SK-N-MC (cell line): ENCODE measurements around the gene INPP1.
"Not testable (repeated sequence)": the region's sequence is repeated elsewhere in the genome, so short reads cannot be mapped to it uniquely, and the experiment has no call there.

ENCODE experiments used
- DNase-seq: peaks from one replicate; pipeline ENCODE4 v3.0.0-alpha.2; 2011; ENCODE audit warnings: low read depth, low spot score
- H3K27ac ChIP-seq: fragments of 200-600 bp; sonication (generic); 2 replicates; pipeline ENCODE4 v1.5.1; 2016; ENCODE audit warnings: mixed run types
- H3K36me3 ChIP-seq: fragments of 200-600 bp; sonication (generic); 2 replicates; pipeline ENCODE4 v1.6.1; 2017; ENCODE audit warnings: antibody characterized with exemption, low read length, mixed read lengths; ENCODE audit not compliant: insufficient read depth
- H3K4me3 ChIP-seq: fragments of 200-600 bp; sonication (generic); 2 replicates; pipeline ENCODE4 v1.5.1; 2016
- H3K9ac ChIP-seq: fragments of 200-600 bp; sonication (generic); 2 replicates; pipeline ENCODE4 v1.8.0; 2017; ENCODE audit warnings: mixed run types, mixed read lengths; ENCODE audit not compliant: insufficient read length
- H3K9me3 ChIP-seq: fragments of 200-600 bp; sonication (generic); 2 replicates; pipeline ENCODE4 v1.6.1; 2017; ENCODE audit warnings: low read depth, mild to moderate bottlenecking, antibody characterized with exemption, low read length, moderate library complexity, mixed read lengths
- EZH2 ChIP-seq: fragments of 200-600 bp; sonication (generic); IDR thresholded peaks from one replicate; pipeline ENCODE4 v1.6.1; 2017; ENCODE audit warnings: antibody characterized with exemption
- FOXP2 ChIP-seq: optimal IDR thresholded peaks from 2 replicates; pipeline ENCODE3; 2011; ENCODE audit warnings: mild to moderate bottlenecking, moderate library complexity; ENCODE audit not compliant: insufficient read depth; ENCODE audit errors: extremely low read length, control extremely low read depth
- POLR2AphosphoS5 ChIP-seq: IDR thresholded peaks from 2 replicates; pipeline ENCODE4 v1.6.1; 2012; ENCODE audit warnings: mild to moderate bottlenecking, low read depth, low read length, borderline replicate concordance

Gene INPP1

DNA sequence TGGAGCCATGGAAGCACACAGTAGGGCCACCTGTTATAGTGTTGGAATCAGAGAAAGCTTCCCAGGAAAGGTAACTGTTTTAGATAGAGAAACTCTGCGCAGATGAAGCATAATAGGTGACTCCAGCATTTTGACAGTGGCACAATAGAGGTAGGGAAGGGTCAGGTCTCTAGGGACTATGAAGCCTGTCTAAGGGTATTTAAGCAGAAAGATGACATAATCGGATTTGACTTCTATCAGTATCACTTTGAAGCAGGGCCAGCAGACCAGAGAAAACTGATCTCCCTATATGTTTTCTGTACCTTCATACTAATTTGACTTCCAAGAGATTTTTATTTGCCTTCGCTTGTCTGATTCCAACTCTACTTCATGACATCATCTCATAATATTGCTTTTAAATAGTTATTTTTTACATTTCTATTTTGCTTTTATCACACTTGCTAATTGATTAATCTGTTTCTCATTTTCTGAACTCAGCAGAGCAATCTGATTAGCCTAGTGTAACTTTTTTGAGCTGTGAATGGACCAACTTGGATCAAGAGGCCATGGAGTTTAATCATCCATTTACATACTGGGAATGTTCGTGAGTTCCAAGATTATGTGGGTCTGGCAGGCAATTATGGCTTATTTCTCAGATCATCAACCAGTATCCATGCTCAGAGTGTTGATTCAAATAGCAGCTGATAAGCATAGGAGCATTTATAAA is 15.4 kb upstream of the INPP1 start:
- H3K36me3 ChIP-seq, result no peaks in the 10 kb centered on the region
- H3K9ac ChIP-seq, result no peak overlapping the region
- H3K9me3 ChIP-seq, result no peaks in the 10 kb centered on the region
- H3K4me3 ChIP-seq, result no peak overlapping the region
- DNase-seq, result no peak
- TF ChIP-seq EZH2 (no peak), FOXP2 (no peak), POLR2AphosphoS5 (no peak)
- H3K27ac ChIP-seq, result no peak overlapping the region

DNA sequence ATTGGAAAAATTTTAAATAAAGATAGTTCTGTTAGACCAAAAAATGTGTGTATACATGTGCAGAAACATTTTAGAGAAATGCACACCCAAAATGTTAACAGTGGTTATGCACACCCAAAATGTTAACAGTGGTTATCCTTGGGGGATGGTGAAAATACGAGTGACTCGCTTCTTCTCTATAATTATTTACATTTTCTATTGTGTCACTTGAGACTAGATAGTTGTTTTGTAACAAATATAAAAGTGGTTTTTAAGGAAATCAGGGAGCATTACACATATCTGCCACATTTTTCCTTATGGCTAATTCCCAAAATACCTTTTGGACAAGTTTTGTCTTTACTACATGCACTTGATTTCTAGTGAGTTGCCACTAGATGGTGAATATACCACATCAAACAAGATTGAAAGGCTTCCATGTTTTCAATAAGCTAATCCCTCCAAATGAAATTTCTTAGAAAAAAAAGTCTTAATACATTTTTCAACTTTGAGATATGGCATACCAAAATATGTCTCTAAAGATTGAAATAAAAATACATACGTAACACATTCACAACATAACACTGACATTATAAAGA is 14.7 kb upstream of the INPP1 start:
- Histone ChIP-seq H3K9ac (no peak overlapping the region), H3K36me3 (no peaks in the 10 kb centered on the region), H3K27ac (no peak overlapping the region), H3K4me3 (no peak overlapping the region), H3K9me3 (no peaks in the 10 kb centered on the region)
- DNase-seq, result no peak
- no peak for TF ChIP-seq FOXP2
- no peak for TF ChIP-seq POLR2AphosphoS5
- TF ChIP-seq EZH2, result no peak

- Histone ChIP-seq H3K9me3 (no peaks in the 10 kb centered on the region), H3K9ac (no peak overlapping the region), H3K4me3 (no peak overlapping the region), H3K36me3 (no peaks in the 10 kb centered on the region), H3K27ac (no peak overlapping the region)
- no peak for TF ChIP-seq FOXP2
- TF ChIP-seq POLR2AphosphoS5, result no peak
- no peak for TF ChIP-seq EZH2
- DNase-seq, result no peak
Measured at GRCh38 chr2:190333395-190333794, 10.0 kb upstream of the INPP1 start.

DNA sequence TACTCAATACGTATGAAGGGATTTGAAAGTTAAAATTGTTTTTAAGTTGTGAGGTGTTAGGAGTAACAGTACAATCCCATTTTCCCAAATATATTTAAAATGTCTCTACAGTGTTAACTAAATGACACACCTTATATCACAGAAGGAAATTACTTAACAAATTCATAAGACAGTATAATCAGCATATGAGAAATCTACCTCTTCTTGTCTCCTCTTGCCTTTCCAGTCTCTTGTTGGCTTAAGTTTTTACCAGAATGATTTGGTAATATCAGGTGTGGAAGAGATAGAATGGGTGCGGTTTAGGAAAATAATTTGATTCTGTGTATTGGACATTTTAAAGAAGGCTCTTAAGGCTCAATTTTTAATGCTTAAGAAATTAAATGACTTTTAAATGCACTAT is 9.5 kb upstream of the INPP1 start:
- Histone ChIP-seq H3K4me3 (no peak overlapping the region), H3K27ac (no peak overlapping the region), H3K9me3 (no peaks in the 10 kb centered on the region), H3K9ac (no peak overlapping the region), H3K36me3 (no peaks in the 10 kb centered on the region)
- TF ChIP-seq POLR2AphosphoS5 (no peak), FOXP2 (no peak), EZH2 (no peak)
- no peak for DNase-seq

DNA sequence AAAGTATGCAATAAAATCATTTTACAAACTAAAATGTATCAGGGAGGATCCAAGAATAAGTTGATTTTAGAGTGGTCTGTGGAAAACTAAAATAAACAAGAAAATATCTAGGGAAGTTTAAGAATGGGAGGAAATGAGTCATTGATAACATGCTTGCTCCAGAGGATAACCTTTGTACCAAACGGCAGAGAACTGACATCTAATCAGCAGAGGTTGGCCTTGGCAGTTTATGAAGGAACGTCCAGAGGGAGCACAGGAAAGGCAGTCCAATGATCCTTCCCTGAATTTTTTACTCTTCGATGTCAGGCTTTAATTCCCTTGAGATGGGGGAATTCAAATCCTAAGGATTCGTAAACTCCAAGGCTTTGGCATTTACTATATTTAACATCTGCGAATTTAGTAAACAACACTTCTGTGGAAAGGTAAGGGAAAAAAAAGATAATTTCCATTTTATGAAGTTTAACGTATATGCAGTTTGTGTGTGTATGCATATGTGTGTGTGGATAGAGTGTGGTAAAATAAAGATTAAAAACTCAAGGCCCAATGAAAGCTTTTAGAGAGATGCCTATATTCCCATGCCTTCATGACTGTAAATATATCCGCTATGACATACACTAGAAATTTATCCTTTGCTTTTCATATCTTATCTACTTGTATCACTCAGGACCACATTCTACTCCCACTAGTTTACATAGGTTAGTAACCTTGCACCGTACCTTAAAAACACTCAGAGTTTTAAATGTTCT is 8.7 kb upstream of the INPP1 start:
- Histone ChIP-seq H3K9ac (no peak overlapping the region), H3K36me3 (no peaks in the 10 kb centered on the region), H3K27ac (no peak overlapping the region), H3K4me3 (no peak overlapping the region), H3K9me3 (no peaks in the 10 kb centered on the region)
- no peak for TF ChIP-seq FOXP2
- TF ChIP-seq POLR2AphosphoS5, result no peak
- TF ChIP-seq EZH2, result no peak
- DNase-seq, result no peak

DNA sequence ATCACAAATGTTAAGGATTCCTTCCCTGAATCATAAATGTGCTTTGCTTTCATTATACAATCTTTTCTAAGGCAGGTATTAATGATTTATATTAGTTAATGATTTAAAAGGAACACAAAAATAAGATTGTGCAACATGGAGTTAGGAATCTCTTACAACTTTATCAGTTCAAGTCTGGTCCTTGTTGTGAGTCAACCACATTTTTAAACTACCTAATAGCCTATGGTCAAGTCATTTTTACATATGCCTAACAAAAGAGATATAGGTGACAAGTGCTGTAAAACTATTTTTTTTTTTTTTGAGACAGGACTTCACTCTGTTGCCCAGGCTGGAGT is 8.2 kb upstream of the INPP1 start:
- no peak overlapping the region for H3K27ac ChIP-seq

GRCh38 chr2:190335584-190335983 is 7.8 kb upstream of the INPP1 start:
- not testable (repeated sequence) for H3K36me3 ChIP-seq, DNase-seq, H3K9ac ChIP-seq, H3K9me3 ChIP-seq, H3K4me3 ChIP-seq, H3K27ac ChIP-seq

More for the DNA sequence above, 8.2 kb upstream of the INPP1 start:
- H3K9ac ChIP-seq, result no peak overlapping the region
- no peak overlapping the region for H3K4me3 ChIP-seq
- TF ChIP-seq FOXP2 (no peak), EZH2 (no peak), POLR2AphosphoS5 (no peak)
- DNase-seq, result no peak
- no peaks in the 10 kb centered on the region for H3K36me3 ChIP-seq
- H3K9me3 ChIP-seq, result no peaks in the 10 kb centered on the region

DNA sequence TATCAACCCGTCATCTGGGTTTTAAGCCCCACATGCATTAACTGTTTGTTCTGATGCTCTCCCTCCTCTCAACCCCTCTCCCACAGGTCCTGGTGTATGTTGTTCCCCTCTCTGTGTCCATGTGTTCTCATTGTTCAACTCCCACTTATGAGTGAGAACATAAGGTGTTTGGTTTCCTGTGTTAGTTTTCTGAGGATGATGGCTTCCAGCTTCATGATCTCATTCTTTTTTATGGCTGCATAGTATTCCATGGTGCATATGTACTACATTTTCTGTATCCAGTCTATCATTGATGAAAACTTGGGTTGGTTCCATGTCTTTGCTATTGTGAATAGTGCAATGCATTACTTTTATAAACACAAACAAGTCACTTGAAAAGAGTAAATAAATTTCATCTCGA is 7.0 kb upstream of the INPP1 start:
- H3K4me3 ChIP-seq, result no peak overlapping the region
- no peak for TF ChIP-seq FOXP2
- no peak for TF ChIP-seq EZH2
- TF ChIP-seq POLR2AphosphoS5, result no peak
- no peak overlapping the region for H3K27ac ChIP-seq
- DNase-seq, result no peak
- H3K9ac ChIP-seq, result no peak overlapping the region
- H3K36me3 ChIP-seq, result no peaks in the 10 kb centered on the region
- H3K9me3 ChIP-seq, result no peaks in the 10 kb centered on the region
